Karpas-422 (cell line): ENCODE measurements around the gene P2RX1. TPM values are rescaled to one million over a fixed set of nuclear protein-coding genes. Genes with fewer than 3 reads are reported as not detected.

ENCODE experiments used
- DNase-seq: peaks from one replicate; pipeline ENCODE4 v3.0.0-alpha.2; 2015
- H2AFZ ChIP-seq: fragments of 200-600 bp; sonication (generic); 2 replicates; pipeline ENCODE4 v1.6.1; 2014; ENCODE audit warnings: antibody characterized with exemption, low read length, mixed read lengths
- H3K27ac ChIP-seq: fragments of 200-600 bp; sonication (generic); 2 replicates; pipeline ENCODE4 v1.5.1; 2014; ENCODE audit warnings: mild to moderate bottlenecking, low read length, moderate library complexity
- H3K27me3 ChIP-seq: fragments of 200-600 bp; sonication (generic); 2 replicates; pipeline ENCODE4 v1.6.1; 2014; ENCODE audit warnings: low read length, mixed read lengths
- H3K36me3 ChIP-seq: fragments of 200-600 bp; sonication (generic); 2 replicates; pipeline ENCODE4 v1.6.1; 2014; ENCODE audit warnings: low read length, mixed read lengths; ENCODE audit not compliant: insufficient read depth
- H3K4me1 ChIP-seq: fragments of 200-600 bp; sonication (generic); 2 replicates; pipeline ENCODE4 v1.6.1; 2014; ENCODE audit warnings: mild to moderate bottlenecking, low read length, mixed read lengths
- H3K4me2 ChIP-seq: fragments of 200-600 bp; sonication (generic); 2 replicates; pipeline ENCODE4 v1.6.1; 2014; ENCODE audit warnings: low read length, low read depth, mild to moderate bottlenecking; ENCODE audit not compliant: poor library complexity, severe bottlenecking
- H3K4me3 ChIP-seq: fragments of 200-600 bp; sonication (generic); 2 replicates; pipeline ENCODE4 v1.5.1; 2014; ENCODE audit warnings: mild to moderate bottlenecking, antibody characterized with exemption, low read length, mixed read lengths
- H3K79me2 ChIP-seq: fragments of 200-600 bp; sonication (generic); 2 replicates; pipeline ENCODE4 v1.6.1; 2014; ENCODE audit warnings: mild to moderate bottlenecking, low read length, mixed read lengths
- H3K9ac ChIP-seq: fragments of 200-600 bp; sonication (generic); 2 replicates; pipeline ENCODE4 v1.6.0; 2014; ENCODE audit warnings: low read length
- H3K9me2 ChIP-seq: fragments of 200-600 bp; sonication (generic), shearing (Covaris generic); replicated peaks from 2 replicates; pipeline ENCODE4 v1.6.0; 2014; ENCODE audit warnings: mild to moderate bottlenecking, low read length, moderate library complexity; ENCODE audit not compliant: insufficient read depth
- H3K9me3 ChIP-seq: fragments of 300-700, 200-600 bp; sonication (generic); 2 replicates; pipeline ENCODE4 v1.6.1; 2014; ENCODE audit warnings: low read length, mixed read lengths
- H4K20me1 ChIP-seq: fragments of 200-600 bp; sonication (generic); 2 replicates; pipeline ENCODE4 v1.6.1; 2014; ENCODE audit warnings: mild to moderate bottlenecking, antibody characterized with exemption, low read length, low read depth; ENCODE audit not compliant: insufficient read depth
- total RNA-seq: library from RNA; depleted of rRNA; stranded (reverse); fragments of >200 nt; shearing (Covaris generic); gene quantifications from 2 replicates; pipeline ENCODE4 v1.2.3, GENCODE V29; 2014; ENCODE audit warnings: low replicate concordance

P2RX1 gene
- total RNA-seq, 1 experiment from 2014 or later = not detected

GRCh38 chr17:3882276-3882675 lies 34.0 kb downstream of the P2RX1 start:
- H3K4me1 ChIP-seq = no peaks in the 10 kb centered on the region
- H4K20me1 ChIP-seq = 0 out of 2 replicates have a peak, but pooled peaks cover 4% of the 10 kb centered on the region

DNA sequence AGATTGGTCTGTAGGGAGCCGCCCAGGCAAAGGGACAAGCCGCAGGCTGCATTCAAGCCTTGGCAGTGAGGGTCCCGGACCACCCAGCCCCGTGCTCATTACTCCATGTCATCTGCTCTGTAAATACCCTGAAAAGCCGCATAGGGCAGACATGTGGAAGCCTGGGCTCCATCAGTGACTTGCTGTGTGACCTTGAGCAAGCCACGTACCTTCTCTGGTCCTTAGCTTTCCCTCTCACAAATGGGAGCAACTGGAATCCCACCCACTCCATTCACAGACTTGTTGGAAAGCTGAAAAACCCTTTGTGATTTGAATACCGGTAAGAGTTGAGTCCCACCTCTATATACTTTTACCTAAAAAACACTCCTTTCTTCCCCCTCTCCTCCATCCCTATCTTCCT lies 35.3 kb downstream of the P2RX1 start:
- Histone ChIP-seq H3K4me3 (no peak overlapping the region), H3K9me2 (no peaks in the 10 kb centered on the region), H2AFZ (no peak overlapping the region), H3K27ac (no peak overlapping the region), H3K27me3 (no peaks in the 10 kb centered on the region), H3K4me2 (no peak overlapping the region), H3K36me3 (no peaks in the 10 kb centered on the region), H3K4me1 (no peaks in the 10 kb centered on the region), H3K9me3 (no peaks in the 10 kb centered on the region), H4K20me1 (0 out of 2 replicates have a peak, but pooled peaks cover 4% of the 10 kb centered on the region), H3K79me2 (no peaks in the 10 kb centered on the region), H3K9ac (no peak overlapping the region)
- DNase-seq = no peak

More at GRCh38 chr17:3882276-3882675, 34.0 kb downstream of the P2RX1 start:
- Histone ChIP-seq H3K9ac (no peak overlapping the region), H3K79me2 (no peaks in the 10 kb centered on the region), H3K27ac (no peak overlapping the region), H3K36me3 (no peaks in the 10 kb centered on the region), H3K9me2 (no peaks in the 10 kb centered on the region), H2AFZ (no peak overlapping the region), H3K9me3 (no peaks in the 10 kb centered on the region), H3K4me3 (no peak overlapping the region), H3K4me2 (no peak overlapping the region), H3K27me3 (no peaks in the 10 kb centered on the region)
- no peak for DNase-seq

DNA sequence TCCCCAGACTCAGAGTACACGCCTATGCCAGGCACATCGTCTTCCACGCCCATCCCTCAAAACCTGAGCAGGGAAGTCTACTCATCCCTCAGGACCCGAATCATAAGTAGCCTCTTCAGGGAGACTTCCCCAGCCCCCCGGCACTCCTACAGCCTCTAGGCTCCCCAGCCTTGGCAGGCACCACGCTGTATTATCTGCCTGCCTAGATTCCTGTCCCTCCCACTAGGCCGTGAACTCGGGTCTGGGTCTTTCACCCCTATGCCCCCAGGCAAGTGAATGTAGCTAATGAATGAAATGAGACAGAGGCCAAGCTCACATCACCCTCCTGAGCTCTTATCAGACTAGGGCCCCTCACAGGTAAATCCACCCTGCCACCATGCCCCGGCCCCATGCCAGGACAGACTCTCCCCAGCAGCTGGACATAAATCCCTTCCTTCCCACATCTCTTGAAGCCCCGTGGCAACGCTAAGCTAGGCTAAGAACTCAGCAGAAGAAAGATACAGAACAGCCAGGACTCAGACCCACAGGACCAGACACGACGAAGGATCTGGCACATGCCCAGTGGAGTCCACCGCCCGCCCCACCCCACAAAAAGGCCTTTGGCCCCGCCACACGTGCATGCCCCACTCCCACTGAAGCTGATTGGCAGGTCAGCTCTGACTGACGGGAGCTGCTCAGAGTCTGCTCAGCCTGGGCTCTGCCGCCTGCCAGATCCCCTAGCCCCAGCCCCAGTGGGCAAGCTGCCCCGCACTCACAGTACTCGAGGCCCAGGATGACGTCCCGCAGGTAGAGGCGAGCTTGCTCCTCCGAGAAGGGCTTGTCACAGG lies 36.5 kb downstream of the P2RX1 start:
- Histone ChIP-seq H3K9me2 (no peaks in the 10 kb centered on the region), H3K27ac (no peak overlapping the region), H4K20me1 (0 out of 2 replicates have a peak, but pooled peaks cover 4% of the 10 kb centered on the region), H3K79me2 (no peaks in the 10 kb centered on the region), H3K4me3 (no peak overlapping the region), H3K36me3 (no peaks in the 10 kb centered on the region), H3K27me3 (no peaks in the 10 kb centered on the region), H3K4me2 (no peak overlapping the region), H3K4me1 (no peaks in the 10 kb centered on the region), H2AFZ (no peak overlapping the region), H3K9ac (no peak overlapping the region), H3K9me3 (no peaks in the 10 kb centered on the region)
- no peak for DNase-seq

- H3K79me2 ChIP-seq = no peaks in the 10 kb centered on the region
- H3K9me2 ChIP-seq = no peaks in the 10 kb centered on the region
- H4K20me1 ChIP-seq = 0 out of 2 replicates have a peak, but pooled peaks cover 4% of the 10 kb centered on the region
- H3K27ac ChIP-seq = no peak overlapping the region
- H3K36me3 ChIP-seq = no peaks in the 10 kb centered on the region
- H3K4me3 ChIP-seq = no peak overlapping the region
- no peaks in the 10 kb centered on the region for H3K27me3 ChIP-seq
- H2AFZ ChIP-seq = no peak overlapping the region
- no peak overlapping the region for H3K4me2 ChIP-seq
- no peak overlapping the region for H3K9ac ChIP-seq
- no peaks in the 10 kb centered on the region for H3K9me3 ChIP-seq
- H3K4me1 ChIP-seq = no peaks in the 10 kb centered on the region
- DNase-seq = no peak
Measured at GRCh38 chr17:3879186-3879585, 37.1 kb downstream of the P2RX1 start.

DNA sequence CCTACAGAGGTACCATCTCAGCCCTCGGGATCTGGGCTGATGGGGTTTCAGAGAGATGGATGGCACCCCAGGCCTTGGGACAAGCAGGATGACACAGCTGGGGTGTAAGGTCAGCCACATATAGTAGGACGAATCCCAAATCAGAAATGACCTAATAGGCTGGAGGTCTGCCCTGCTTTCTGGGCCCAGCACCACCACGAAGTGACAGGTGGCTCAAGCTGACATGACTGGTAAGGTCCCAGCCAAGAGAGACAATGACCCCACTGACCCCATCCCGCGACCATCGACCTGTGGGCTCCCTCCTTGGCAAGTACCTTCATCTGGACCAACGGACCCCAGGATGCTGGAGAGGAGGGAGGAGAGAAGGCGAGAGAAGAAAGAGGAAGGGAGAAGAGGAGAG lies 39.0 kb downstream of the P2RX1 start:
- Histone ChIP-seq H3K4me3 (no peak overlapping the region), H3K9me3 (no peaks in the 10 kb centered on the region), H3K4me1 (no peaks in the 10 kb centered on the region), H3K9ac (no peak overlapping the region), H3K36me3 (no peaks in the 10 kb centered on the region), H4K20me1 (no peaks in the 10 kb centered on the region), H3K79me2 (no peaks in the 10 kb centered on the region), H3K4me2 (no peak overlapping the region), H3K27ac (no peak overlapping the region), H2AFZ (no peak overlapping the region), H3K9me2 (no peaks in the 10 kb centered on the region), H3K27me3 (no peaks in the 10 kb centered on the region)
- DNase-seq = no peak

DNA sequence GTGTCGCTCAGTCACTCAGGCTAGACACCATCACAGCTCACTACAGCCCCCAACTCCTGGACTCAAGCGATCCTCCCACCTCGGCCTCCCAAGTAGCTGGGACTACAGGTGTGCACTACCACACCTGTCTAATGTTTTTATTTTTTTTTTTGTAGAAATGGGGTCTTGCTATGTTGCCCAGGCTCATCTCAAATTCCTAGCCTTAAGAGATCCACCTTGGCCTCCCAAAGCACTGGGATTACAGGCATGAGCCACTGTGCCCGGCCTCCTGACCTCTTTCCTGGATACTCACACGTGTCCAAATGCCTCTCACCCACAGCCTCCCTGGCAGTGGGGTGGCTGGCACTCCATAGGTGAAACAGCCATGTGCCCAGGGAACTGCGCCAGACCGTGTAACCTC lies 40.9 kb downstream of the P2RX1 start:
- DNase-seq = no peak
- no peaks in the 10 kb centered on the region for H4K20me1 ChIP-seq
- no peaks in the 10 kb centered on the region for H3K9me3 ChIP-seq
- no peaks in the 10 kb centered on the region for H3K9me2 ChIP-seq
- no peak overlapping the region for H3K4me3 ChIP-seq
- no peak overlapping the region for H3K27ac ChIP-seq
- no peaks in the 10 kb centered on the region for H3K27me3 ChIP-seq
- no peak overlapping the region for H3K4me2 ChIP-seq
- H3K36me3 ChIP-seq = no peaks in the 10 kb centered on the region
- H3K9ac ChIP-seq = no peak overlapping the region
- H3K79me2 ChIP-seq = no peaks in the 10 kb centered on the region
- no peak overlapping the region for H2AFZ ChIP-seq
- H3K4me1 ChIP-seq = no peaks in the 10 kb centered on the region

DNA sequence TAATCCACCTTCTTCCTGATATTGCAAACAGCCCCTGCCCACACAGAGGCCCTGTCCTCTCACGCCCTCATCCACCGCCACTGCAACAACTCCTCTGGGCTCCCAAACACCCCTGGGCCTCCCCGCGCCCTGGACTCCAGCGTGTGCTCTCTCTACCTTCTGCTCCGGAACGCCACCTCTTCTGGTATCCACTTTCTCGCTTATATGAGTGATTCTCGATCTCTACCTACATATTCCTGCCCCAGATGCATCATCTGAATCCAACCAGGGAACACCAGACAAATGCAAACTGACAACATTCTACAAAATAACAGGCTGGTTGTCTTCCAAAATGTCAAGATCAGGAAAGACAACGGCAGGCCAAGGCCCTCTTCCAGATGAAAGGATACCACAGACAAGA lies 42.4 kb downstream of the P2RX1 start:
- H3K27me3 ChIP-seq = no peaks in the 10 kb centered on the region
- no peak overlapping the region for H3K9ac ChIP-seq
- no peaks in the 10 kb centered on the region for H3K9me2 ChIP-seq
- H3K79me2 ChIP-seq = no peaks in the 10 kb centered on the region
- H3K9me3 ChIP-seq = no peaks in the 10 kb centered on the region
- H3K4me1 ChIP-seq = no peaks in the 10 kb centered on the region
- H2AFZ ChIP-seq = no peak overlapping the region
- DNase-seq = no peak
- no peak overlapping the region for H3K27ac ChIP-seq
- no peaks in the 10 kb centered on the region for H3K36me3 ChIP-seq
- no peak overlapping the region for H3K4me2 ChIP-seq
- H4K20me1 ChIP-seq = no peaks in the 10 kb centered on the region
- no peak overlapping the region for H3K4me3 ChIP-seq

GRCh38 chr17:3870871-3871306 lies 45.4 kb downstream of the P2RX1 start:
- Histone ChIP-seq H4K20me1 (no peaks in the 10 kb centered on the region), H3K9me3 (no peaks in the 10 kb centered on the region), H2AFZ (no peak overlapping the region), H3K36me3 (no peaks in the 10 kb centered on the region), H3K9me2 (no peaks in the 10 kb centered on the region), H3K79me2 (no peaks in the 10 kb centered on the region), H3K27me3 (no peaks in the 10 kb centered on the region), H3K4me3 (no peak overlapping the region), H3K27ac (no peak overlapping the region), H3K4me2 (no peak overlapping the region), H3K4me1 (no peaks in the 10 kb centered on the region), H3K9ac (no peak overlapping the region)
- DNase-seq = no peak
